Psoas muscle (tissue), 8 donors: ENCODE measurements around the gene BPIFB1. TPM values are rescaled to one million over a fixed set of nuclear protein-coding genes. Genes with fewer than 3 reads are reported as not detected.

Experiments used
- ATAC-seq, 4 donors: fragments of 200-7000 bp; cut with Tn5 transposase; one replicate each; pipeline ENCODE4 v1.9.1; 2020; ENCODE audit warnings: moderate library complexity in 3 of 4, mild to moderate bottlenecking in 2 of 4
- DNase-seq, 2 donors: peaks; one replicate each; pipeline ENCODE4 v3.0.0-alpha.2; 2020
- H3K27ac ChIP-seq: fragments of 200-600 bp; one replicate; pipeline ENCODE4 v1.8.0; 2022
- H3K27me3 ChIP-seq, 3 donors: fragments of 200-600 bp in 1 of 3; one replicate each; pipeline versions ENCODE4 v1.6.1 to v1.8.0; 2013 to 2022; ENCODE audit warnings: low read length in 2 of 3, mild to moderate bottlenecking in 2 of 3, moderate library complexity in 1 of 3; ENCODE audit not compliant: insufficient read depth in 3 of 3
- H3K36me3 ChIP-seq, 2 donors: fragments of 200-600 bp in 1 of 2; one replicate each; pipeline versions ENCODE4 v1.6.1 to v1.8.0; 2013 to 2022; ENCODE audit warnings: low read depth in 1 of 2, mild to moderate bottlenecking in 1 of 2, moderate library complexity in 1 of 2; ENCODE audit not compliant: insufficient read depth in 1 of 2
- H3K4me1 ChIP-seq: fragments of 200-600 bp; one replicate; pipeline ENCODE4 v1.8.0; 2022
- H3K4me3 ChIP-seq: fragments of 200-600 bp; one replicate; pipeline ENCODE4 v1.8.0; 2022; ENCODE audit warnings: mild to moderate bottlenecking
- H3K9me3 ChIP-seq: fragments of 200-600 bp; one replicate; pipeline ENCODE4 v1.8.0; 2022
- CTCF ChIP-seq: fragments of 200-600 bp; IDR thresholded peaks from one replicate; pipeline ENCODE4 v1.8.0; 2022; ENCODE audit warnings: antibody characterized with exemption
- WGBS, 3 donors: extraction: QIAGEN DNeasy Blood & Tissue Kit; methylation state at CpG; one replicate each; pipeline versions ENCODE4 v1.1.6 to v1.1.7; 2013; 5-methylcytosine and 5-hydroxymethylcytosine counted together
- intact Hi-C, 2 donors: fragments of 100-400 bp; cut with DNase I; formaldehyde crosslinking; loops; one replicate each; pipeline versions ENCODE4 v1.11.0 to v1.14.2; 2022
- polyA plus RNA-seq, 3 donors: library from polyadenylated mRNA; stranded (reverse); fragments of 200-250 nt; gene quantifications; one replicate each; pipeline ENCODE4 v1.2.3, GENCODE V29; 2013
- total RNA-seq, 4 donors: library from RNA; stranded (reverse); fragmentation: NEBNext Ultra II Directional in 2 of 4; extraction: Animal tissue kit (Norgen Biotek cat#: 25700) in 2 of 4; gene quantifications; one replicate each; pipeline versions ENCODE4 v1.2.1 to v1.2.4, GENCODE V29; 2021 to 2023
- donor health status: healthy with polysubstance abuse.
- donor health status: DM: no; HTN: no; CAD: no; lungs with moderate emphysema.
- donor health status: Bipolar disorder and iron deficiency.
- donor health status: healthy.
- donor health status: DM: yes; HTN: yes; CAD: no.
- donor health status: DM: no; HTN: no; CAD: no.
- donor health status: DM: no; HTN: no; CAD: no.
- donor health status: DM: yes; HTN: yes; CAD: no.

Gene BPIFB1
- total and polyA plus RNA-seq, 7 donors: 0.04 TPM; not detected in 6

- DNase-seq (no peak), ATAC-seq (no peak)
- intact Hi-C loops: no loop called here
- no peak for TF ChIP-seq CTCF
- Histone ChIP-seq H3K27ac (no peak overlapping the region), H3K4me3 (no peak overlapping the region), H3K9me3 (no peaks in the 10 kb centered on the region), H3K4me1 (no peaks in the 10 kb centered on the region), H3K36me3 (no peaks in the 10 kb centered on the region), H3K27me3 (peaks cover 0 to 12% (median under 1%) of the 10 kb centered on the region in 3 donors)
- 15 to 17% (median 17%) methylated on average over 5 of the region's 5 CpGs for WGBS, 3 donors
These were observed 20.4 kb upstream of the BPIFB1 start for GRCh38 chr20:33262658-33263065.

DNA sequence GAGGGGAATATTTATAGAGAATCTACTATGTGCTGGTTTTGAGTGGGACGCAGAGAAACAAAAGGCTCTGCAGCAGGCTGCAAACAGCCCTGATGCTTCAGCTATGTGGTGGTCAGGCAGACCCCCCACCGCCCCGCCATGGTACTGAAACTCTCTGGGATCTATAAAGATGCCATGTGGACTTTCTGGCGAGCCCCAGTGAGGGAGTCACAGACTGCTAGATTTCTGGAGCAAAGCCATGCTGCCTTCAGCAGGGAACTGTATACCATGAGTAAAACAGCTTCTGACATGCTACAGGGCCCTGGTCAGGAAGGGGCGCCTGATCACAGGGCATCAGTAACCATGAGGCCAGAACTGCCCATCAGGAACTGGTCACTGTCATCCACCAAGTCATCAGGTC is 19.2 kb upstream of the BPIFB1 start:
- intact Hi-C loops: no loop called here
- H3K4me3 ChIP-seq: no peak overlapping the region
- peaks cover 0 to 12% (median 3%) of the 10 kb centered on the region in 3 donors for H3K27me3 ChIP-seq
- no peak overlapping the region for H3K27ac ChIP-seq
- no peak for DNase-seq
- ATAC-seq: no peak
- 71 to 76% (median 71%) methylated on average over 5 of the region's 5 CpGs for WGBS, 3 donors
- no peak for TF ChIP-seq CTCF
- H3K4me1 ChIP-seq: no peaks in the 10 kb centered on the region
- no peaks in the 10 kb centered on the region for H3K36me3 ChIP-seq
- H3K9me3 ChIP-seq: no peaks in the 10 kb centered on the region

DNA sequence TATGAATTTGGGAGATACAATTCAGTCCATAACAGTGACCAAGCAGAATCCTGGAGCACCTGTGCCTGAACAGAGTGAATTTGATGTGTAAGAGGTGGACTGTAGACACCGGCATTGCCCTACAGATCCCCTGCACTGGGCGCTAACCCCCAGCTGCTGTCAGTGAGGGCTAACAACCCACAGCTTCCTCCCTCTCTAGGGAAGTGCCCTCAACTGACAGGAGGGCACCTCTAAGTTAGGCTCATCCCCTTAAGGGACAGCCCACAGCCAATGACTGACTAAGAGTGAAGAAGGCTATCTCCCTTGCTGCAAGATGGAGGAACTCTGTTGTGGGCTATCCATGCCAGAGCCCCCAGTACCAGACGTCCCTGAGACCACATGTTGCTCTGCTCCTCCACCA is 15.3 kb upstream of the BPIFB1 start:
- intact Hi-C loops: no loop called here
- no peak for DNase-seq
- no peak for ATAC-seq
- Histone ChIP-seq H3K9me3 (no peaks in the 10 kb centered on the region), H3K27ac (no peak overlapping the region), H3K27me3 (peaks cover 0 to 21% (median 3%) of the 10 kb centered on the region in 3 donors), H3K4me1 (no peaks in the 10 kb centered on the region), H3K4me3 (no peak overlapping the region), H3K36me3 (no peaks in the 10 kb centered on the region)
- 54 to 69% (median 62%) methylated on average over 3 of the region's 3 CpGs for WGBS, 3 donors
- TF ChIP-seq CTCF: no peak

GRCh38 chr20:33272155-33272873 is 10.7 kb upstream of the BPIFB1 start:
- 83 to 87% (median 85%) methylated on average over 10 of the region's 10 CpGs for WGBS, 3 donors
- no peak for TF ChIP-seq CTCF
- Histone ChIP-seq H3K36me3 (no peaks in the 10 kb centered on the region), H3K4me3 (no peak overlapping the region), H3K27me3 (peaks cover 0 to 12% (median 3%) of the 10 kb centered on the region in 3 donors), H3K9me3 (no peaks in the 10 kb centered on the region), H3K4me1 (no peaks in the 10 kb centered on the region), H3K27ac (no peak overlapping the region)
- no peak for ATAC-seq
- intact Hi-C loops: no loop called here
- DNase-seq: no peak
